Choroid plexus epithelial cell (primary cell): ENCODE results near the gene ARL13B.
A peak's percentile ranks its signal among the peaks of the same experiment; 100 is the strongest.

ENCODE experiments used
- DNase-seq: peaks from one replicate; pipeline ENCODE4 v3.0.0-alpha.2; 2010; ENCODE audit warnings: low read depth
- H3K4me3 ChIP-seq: 2 replicates; pipeline ENCODE4 v1.5.1; 2011; ENCODE audit warnings: low read depth, mild to moderate bottlenecking, control low read depth, low read length, moderate library complexity
- CTCF ChIP-seq: conservative IDR thresholded peaks from 2 replicates; pipeline ENCODE4 v1.5.1; 2011; ENCODE audit warnings: low read depth, mild to moderate bottlenecking, control low read depth, inconsistent platforms, low read length, moderate library complexity

The ARL13B gene

DNA sequence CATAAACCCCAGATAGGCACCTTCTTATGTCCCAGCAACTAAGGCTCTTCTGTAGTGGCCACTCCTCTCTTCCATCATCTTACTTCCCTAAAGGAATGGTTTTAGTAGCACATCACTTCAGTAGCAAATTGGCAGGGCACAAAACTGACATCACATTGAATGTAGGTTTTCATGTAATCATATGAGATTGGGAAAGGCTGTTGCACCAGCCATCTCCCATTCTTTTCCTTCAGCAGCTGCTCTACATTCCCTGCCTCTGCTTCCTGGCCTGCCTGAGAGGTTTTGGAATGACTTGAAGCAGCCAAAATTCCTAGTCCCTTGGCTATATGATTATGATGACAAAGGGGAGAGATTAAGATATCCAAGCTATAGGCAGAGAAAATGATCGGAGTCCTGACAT lies 119.4 kb downstream of the ARL13B start:
- DNase-seq, result no peak
- H3K4me3 ChIP-seq, result no peak overlapping the region
- no peak for TF ChIP-seq CTCF

GRCh38 chr3:94101860-94102259 lies 121.9 kb downstream of the ARL13B start:
- TF ChIP-seq CTCF, result peak; percentile 47
- DNase-seq, result peak; percentile 62
- H3K4me3 ChIP-seq, result no peak overlapping the region
